ENCODE measurements around the gene RXRB.

RXRB gene

DNA sequence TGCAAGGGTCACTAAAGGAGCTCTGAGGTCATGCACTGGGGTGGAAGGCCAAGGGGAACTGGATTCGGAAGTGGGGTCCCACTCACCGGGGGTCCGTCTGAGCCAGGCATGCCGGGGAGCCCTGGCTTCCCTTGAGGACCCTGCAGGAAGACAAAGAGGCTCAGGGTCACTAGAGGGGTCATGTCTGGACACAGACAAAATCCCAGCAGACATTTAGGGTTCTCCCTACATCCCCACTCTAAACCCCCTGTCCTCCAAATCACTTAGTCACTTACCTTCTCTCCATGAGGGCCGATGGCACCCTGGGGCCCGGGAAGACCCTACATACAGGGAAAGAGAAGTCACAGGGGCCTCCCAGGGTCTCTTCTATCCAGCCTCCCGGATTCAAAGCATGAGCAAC lies 23.6 kb downstream of the RXRB start:
- DNase-seq (ENCODE audit: low read depth), result no peak

DNA sequence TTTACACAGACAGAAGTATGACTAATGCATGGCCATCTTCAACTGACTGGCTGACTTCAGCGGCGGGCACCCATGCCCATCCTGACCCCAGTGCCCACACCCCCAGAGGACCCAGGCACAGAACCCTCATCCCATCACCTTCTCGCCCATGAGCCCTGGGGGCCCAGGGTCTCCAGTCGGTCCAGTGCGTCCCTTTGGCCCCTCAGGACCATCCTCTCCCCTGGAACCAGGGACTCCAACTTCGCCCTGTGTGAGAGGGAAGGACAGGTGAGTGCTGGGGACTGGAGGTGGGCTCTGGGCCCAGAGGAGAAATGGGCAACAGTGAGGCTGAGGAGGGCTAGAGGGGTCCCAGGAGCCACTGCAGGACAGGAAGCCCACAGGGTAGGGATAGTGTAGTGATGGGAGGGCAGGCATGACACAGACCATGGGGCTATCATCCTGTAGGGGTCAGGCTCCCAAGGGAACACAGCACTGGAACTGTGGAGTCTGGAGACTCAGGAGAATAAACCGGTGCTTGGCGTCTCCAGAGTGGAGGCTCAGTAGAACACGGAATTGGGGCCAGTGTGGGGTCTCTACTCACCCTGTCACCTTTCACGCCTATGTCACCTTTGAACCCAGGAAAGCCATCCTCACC lies 24.9 kb downstream of the RXRB start:
- DNase-seq (ENCODE audit: low read depth), result no peak

DNA sequence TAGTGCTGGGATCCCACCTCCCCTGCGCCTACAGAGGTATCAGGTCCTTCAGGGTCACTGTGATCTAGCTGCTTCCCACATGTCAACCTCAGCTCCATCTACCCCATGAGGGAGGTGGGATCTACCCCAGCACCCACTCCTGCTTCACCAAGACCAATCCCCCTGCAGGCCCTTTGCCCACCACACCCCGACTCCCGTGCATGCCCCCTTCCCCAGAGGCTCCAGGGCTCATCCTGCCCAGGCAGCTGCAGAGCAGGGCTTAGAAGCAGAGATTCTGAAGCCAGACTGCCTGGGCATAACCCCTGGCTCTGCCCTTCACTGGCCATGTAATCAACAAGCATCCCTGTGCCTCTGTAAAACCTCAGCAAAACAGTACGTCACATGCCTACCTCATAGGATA lies 25.7 kb downstream of the RXRB start:
- no peak for DNase-seq (ENCODE audit: low read depth)

DNA sequence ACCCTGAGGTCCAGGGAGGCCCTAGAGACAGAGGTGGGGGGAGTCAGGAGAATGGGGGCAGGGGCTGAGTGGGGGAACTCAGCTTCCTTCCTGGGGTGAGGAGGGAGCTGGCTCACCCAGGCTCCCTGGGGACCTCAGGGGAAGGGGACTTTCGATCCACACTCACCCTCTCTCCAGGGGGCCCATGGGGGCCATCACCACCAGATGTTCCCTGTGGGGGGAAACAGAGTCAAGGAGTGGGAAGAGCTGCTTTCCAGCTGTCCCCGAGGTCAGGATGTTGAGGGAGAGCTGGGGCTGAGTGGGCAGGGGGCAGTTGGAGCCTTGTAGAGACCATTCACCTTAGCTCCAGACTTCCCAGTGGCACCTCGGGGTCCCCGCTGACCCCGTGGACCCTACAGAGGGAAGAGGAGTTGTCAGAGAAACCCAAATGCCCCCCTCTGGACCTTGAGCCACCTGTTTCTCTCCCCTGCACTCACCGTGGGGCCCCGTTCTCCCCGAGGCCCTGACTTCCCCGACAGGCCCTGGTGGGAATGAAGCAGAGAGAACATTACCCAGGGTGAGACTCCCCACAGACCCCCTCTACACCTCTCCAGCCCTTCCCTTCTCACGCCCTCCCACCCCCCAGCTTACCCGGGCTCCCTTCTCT lies 26.8 kb downstream of the RXRB start:
- no peak for DNase-seq (ENCODE audit: low read depth)

DNA sequence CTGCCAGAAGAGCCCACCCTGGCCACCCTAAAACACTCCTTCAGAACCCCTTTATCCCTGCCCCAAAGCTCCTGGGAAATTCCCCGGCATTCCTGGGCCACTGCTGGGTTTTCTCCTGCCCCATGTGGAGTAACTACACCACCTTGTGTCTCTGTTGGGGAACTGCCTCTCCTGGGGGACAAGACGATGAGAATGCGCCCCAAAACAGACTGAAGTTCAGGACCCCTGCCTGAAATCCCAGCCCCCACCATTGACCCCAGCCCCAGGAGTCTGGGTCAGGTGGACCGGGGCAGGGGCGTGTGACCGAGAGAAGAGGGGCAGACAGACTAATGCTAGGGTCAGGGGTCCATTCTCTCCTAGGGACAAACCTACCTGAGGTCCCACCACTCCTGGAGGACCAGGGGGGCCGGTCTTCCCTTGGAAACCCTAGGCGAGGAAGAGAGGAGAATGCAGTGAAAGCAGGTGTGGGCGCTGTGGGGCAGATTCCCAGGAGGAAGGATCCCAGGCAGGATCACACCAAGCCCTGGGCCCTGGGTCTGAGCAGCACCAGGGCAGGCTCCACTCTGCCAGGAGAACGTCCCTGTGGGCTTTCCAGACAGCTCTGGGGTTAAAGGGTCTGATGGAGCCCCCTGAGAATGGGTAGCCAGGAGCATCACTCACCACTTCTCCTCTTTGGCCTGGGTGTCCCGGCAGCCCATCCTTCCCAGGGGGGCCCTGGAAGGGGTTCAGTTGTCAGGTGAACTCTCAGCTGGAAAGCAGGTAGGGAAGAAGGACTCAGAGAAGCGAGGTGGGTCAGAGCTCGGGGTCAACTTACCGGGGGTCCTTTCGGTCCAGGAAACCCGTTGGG lies 27.6 kb downstream of the RXRB start:
- DNase-seq (ENCODE audit: low read depth), result no peak

DNA sequence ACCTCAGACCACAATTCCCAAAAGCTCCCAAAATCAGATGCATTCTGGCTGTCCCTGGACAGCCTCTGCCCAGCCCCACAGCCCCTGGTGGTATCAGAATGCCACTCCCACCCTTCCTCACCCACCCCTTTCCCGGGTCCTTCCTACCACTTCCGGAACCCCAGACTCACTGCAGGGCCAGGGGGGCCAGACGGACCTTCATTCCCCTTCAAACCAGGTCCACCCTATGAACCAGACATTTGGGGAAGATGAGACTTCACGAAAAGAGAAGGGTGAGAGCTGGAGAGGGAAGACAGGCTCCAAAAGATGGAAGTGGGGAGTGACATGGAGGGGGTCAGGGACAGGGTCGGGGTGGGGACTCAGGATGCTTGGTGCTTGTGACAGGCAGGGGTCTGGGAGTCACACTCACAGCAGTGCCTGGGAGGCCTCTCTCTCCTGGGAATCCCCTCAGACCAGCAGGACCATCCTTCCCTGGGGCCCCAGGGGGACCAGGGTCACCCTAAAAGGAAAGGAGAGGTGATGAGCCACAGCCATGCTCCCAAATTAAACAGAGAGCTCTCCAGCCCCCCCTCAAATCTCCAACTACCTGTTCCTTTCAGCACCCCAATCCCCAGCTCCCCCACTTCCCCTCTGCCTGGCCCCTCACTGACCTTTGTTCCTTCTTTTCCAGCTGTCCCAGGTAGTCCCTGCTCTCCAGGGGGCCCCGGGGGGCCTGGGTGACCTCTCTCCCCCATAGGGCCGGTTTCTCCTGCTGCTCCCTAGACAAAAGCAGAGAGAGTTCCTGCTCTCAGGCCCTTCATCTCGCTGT lies 28.4 kb downstream of the RXRB start:
- DNase-seq (ENCODE audit: low read depth), result no peak

DNA sequence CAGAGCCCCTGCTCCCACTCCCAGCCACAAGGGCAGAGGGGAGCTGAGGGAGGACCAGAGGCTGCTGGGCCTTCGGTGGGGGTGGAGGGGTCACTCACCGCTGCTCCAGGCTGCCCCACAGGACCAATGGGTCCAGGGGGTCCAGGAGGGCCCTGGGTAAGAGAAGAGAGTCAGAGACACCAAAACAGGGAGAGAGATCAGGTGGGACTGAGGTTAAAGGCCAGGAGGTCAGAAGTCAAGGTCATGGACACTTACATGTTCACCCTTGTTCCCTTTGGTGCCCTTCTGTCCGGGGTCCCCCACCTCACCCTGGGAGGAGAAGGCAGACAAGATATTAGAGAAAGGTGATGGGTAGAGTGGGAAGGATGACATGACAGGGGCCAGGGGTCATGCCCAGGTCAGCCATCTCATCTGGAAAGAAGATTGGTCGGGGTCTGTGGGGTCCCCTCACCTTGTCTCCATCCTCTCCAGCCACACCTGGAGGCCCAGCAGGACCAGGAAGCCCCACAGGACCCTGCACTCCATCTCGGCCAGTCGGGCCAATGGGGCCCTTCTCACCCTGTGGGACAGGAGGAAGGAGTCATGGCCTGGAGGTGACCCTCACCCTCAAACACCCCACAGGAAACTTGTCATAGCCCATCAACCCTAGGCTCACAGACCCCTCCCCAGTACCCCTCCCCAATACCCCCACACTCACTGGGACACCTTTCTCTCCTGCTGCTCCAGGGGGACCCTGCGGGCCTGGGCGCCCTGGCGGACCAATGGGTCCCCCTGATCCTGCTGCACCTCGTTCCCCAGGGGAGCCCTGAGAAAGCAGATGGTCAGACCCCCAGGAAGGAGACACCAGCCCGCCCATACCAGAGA lies 29.2 kb downstream of the RXRB start:
- no peak for DNase-seq (ENCODE audit: low read depth)

DNA sequence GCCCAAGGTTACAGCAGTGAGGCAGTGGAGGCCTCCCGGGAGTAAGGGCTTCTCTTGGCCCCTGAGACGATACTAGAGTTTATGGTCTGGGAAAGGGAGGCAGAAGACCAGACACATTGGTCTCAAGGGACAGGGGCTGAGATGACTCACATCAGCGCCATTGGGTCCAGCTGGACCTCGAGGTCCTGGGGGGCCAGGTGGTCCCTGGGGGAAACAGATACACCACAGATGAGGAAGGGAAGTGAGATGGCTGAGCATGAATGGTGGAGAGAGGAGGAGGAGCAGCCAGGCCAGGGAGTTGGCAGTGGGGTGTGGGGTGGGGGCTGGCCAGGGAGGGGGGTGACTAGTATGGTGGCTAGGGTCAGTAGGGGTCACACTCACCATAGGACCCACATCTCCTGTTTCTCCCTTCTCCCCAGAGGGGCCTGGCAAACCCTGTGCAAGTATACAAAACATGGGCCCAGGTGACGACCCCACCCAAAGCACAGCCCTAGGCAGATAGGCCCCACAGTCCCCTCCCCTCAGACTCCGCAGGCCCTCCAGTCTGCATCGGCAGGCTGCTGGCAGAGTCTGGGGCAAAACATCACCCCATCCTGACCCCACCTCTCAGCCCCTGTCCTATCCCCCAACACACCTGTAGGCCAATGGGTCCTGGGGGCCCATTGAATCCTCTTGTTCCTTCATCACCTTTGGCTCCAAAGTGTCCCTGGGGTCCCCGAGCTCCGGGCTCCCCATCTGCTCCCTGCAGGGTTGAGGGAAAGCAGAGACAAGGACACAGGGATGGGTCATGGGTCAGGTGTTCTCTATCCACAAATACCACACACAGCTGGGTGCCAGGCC lies 30.1 kb downstream of the RXRB start:
- no peak for DNase-seq (ENCODE audit: low read depth)

DNA sequence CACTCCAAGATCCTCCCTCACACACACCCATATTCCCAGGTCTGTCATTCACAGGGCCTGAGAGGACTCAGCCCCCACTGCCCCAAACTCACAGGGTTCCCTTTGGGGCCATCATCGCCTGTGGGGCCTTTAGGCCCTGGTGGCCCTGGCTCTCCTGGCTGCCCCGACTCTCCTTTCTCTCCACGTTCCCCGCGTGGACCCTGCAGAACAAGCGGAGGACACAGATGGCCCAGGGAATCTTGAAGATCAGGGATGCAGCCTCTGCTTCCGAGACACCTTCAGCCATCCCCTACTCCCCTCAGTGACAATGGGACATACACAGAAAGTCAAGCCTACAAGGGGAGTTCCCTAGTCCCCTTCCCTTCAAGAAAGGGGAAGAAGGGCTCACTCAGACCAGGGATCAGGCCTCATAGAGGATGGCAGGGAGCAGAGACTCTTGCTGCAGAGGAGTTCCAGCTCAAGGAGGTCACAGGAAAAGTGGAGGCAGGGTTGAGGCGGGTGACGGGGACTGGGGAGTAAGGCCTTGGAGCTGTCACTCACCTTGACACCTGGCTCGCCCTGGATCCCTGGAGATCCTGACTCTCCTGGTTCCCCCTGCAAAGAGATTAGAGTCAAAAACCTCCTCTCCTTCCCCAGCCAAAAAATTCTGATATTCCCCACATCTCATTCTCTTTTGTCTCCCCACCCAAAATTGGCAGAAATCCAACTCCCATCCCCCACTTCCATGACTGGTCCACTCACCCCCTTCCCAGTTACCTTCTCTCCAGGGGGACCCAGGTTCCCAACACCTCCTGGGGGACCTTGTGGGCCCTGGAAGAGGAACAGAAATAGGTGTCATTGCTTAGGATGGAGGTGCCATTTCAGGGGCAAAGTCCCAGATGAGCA lies 30.9 kb downstream of the RXRB start:
- DNase-seq (ENCODE audit: low read depth), result no peak

DNA sequence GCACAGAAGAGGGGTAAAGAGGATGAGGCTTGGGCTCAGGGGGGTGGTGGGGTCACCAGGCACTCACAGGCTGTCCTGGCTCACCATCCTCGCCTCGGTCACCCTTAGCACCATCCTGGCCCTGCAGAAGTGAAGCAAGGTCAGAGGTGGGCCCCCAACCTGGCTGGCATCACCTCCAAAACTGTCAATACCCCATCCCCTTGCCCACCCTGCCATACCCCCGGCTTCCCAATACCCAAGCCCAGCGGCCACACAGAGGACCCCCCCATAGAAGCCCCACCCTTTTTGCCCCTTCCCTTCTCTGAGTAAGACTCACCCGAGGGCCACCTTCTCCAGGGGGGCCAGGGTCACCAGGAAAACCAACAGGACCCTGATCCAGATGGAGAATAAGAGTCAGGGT lies 31.8 kb downstream of the RXRB start:
- no peak for DNase-seq (ENCODE audit: low read depth)

DNA sequence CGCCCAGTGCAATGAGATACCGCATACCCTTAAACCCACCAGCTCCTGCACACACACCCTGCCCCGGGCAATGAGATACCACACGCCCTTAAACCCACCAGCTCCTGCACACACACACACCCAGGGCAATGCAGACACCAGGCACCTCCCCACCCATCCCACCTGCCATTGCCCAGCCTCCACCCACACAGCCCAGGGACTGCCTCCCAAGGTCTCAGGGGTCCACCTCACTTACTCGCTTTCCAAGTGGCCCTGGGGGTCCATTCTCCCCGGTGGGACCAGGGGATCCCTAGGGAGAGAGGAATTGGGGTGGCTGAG lies 32.2 kb downstream of the RXRB start:
- no peak for DNase-seq (ENCODE audit: low read depth)

DNA sequence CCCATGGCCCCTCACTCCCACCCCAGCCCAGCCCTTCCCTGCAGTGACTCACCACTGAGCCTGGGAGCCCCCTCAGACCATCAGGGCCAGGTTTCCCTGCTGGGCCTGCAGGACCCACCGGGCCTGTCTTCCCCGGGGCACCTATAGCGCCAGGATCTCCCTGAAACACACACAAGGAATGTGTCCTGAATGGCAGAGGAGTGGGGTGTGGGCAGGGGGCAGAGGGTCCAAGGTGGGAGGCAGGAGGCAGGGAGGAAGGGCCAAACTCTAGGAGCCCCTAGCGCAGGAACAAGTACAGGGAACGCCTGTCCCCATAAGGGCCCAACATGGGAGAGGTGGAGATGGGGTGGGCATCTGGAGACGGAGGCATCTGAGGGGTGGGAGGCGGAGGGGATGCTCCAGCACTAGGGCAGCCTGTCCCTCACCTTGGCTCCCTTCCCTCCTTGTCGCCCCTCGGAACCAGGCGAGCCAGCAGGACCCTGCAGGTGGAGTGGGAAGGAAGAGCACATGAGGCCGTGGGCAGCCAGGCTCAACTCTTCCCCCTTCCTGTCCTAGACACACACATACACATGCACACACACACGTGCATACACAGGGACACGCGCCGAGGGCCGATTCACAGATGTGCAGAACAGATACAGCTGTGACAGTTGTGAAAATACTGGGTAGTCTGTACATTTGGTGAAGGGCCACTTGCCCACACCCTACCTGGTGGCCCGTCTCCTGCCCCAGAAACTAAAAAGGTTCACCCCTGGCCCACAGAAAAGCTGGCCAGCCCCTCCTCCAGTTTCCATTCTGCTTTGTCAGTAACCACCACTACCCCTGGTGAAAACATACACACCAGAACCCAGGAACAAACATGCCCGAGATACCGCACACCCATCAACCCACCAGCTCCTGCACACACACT lies 32.8 kb downstream of the RXRB start:
- DNase-seq (ENCODE audit: low read depth), result no peak

DNA sequence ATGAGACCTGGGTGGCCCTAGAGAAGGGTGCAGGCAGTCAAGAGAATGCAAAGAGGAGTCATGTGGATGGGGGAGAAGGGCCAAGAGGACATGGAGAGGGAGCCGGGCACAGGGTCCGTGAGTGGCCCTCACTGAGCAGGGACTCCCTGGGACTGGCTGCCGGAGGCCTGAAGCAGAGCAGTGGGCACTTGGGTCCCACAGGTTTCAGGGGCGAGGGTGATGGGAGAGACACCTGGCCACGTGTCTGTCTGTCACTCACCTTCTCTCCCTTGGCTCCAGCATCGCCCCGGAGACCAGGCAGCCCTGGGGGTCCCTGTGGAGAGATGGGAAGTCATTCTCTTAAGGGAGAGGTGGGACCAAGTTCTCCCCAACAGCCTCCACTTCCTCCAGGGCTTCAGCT lies 33.7 kb downstream of the RXRB start:
- DNase-seq (ENCODE audit: low read depth), result no peak

DNA sequence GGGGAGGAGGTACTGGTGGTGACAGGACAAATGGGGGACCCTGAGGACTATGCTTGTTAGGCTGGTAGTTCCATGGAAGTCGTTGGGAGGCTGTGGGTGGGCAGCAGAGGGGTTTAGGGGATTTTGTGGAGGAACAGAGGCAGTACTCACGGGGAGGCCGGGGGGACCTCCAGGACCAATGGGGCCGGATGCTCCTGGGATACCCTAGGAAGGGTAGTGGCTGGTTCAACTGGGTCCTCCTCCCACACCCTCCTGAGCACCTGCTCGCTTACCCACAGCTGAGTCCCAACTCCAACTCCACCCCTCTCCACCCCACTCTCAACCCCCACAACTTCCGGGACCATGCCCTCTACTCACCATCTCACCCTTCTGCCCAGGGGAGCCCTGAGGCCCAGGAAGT lies 34.1 kb downstream of the RXRB start:
- DNase-seq (ENCODE audit: low read depth), result no peak

DNA sequence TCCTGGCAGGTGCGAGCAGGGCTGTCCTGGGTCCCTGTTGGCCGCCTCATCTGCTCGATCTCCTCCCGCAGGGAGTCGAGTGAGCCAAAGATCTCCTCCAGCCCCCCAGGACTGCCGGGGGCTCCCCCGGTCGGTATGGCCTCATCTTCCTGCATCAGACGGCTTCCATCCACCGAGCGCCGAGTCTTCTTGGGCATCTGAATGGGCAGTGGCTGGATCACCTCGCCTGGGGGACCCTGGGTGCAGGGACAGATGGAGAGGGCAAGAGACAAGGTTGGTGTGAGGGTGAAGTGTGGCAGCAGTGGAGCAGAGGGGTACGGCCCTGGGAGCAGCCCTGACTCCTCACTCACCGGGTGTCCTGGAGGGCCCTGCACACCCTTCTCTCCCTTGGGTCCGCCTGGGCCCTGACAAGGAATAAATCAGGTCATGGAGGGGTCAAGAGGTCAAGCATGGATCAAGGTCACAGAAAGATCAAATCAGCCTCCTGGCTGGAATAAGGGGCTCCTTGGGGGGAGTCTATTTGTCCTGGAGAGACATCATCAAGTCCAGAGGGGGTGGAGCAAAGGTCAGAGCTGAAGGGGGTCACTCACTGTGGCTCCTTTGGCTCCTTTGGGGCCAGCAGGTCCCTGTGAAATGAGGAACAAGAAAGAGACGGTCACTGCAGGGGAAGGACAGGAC lies 34.7 kb downstream of the RXRB start:
- DNase-seq (ENCODE audit: low read depth), result no peak

DNA sequence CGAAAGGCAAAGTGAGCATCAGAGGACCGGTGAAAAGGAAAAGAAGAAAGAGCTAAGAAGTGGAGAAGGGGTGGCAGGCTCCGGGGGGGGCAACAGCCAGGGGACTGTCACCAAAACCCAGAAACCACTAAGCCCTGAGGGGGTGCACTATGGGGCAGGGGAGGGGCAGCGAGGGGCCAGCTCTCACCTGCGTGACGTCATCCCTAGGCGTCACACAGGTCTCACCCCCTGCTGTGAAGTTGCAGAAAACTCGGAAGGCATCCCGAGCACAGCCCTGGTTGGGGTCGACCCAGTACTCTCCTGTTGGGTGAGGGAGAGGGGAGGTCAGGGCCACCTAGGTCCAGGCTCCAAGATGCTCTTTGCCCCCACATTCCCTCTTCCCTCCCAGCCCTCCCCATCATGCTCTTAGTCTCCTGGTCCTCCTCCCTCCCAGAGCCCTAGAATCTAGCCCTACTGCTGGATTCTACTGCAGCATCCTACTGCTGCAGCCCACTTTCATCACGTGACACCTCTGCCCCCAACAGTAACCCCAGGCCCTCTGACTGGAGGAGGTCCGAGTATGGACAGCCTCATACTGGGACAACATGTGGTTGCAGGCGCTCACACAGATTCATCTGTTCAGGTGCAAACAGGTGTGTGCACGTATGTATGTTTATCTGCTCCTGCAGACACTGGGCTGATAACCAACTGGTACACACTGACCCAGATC lies 35.6 kb downstream of the RXRB start:
- DNase-seq (ENCODE audit: low read depth), result no peak

DNA sequence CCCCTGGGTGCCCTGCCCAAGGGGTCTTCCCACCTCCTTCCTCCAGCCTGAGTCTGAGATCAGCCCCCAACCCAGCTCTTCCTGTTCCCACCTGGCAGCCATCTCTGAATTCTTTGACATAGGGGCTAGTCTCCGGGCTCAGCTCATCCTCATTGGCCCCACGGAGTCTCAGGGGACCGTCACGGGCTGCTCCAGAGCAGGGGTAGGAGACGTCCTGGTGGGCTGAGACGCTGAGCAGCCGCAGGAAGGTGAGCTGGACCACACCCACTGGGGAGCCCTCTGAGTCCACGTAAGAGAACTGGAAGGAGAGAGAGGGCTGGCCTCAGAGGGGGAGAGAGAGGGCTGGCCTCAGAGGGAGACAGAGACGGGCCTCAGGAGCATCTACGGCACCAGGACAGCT lies 36.3 kb downstream of the RXRB start:
- no peak for DNase-seq (ENCODE audit: low read depth)

Measured in stimulated activated CD8-positive, alpha-beta memory T cell treated with anti-CD3 and anti-CD28 coated beads, Interleukin-15, amount 100 ng/mL, for 1 hour (primary cell).